Activated CD4-positive, alpha-beta T cell treated with anti-CD3 and anti-CD28 coated beads, Interleukin-10, Interleukin-2, amounts not matched to agents 100 ng/mL and 50 ng/mL, durations not matched to agents 16 hours and 8 hours (primary cell): ENCODE results near the gene MORN5.

Experiments
- DNase-seq: peaks from one replicate; pipeline ENCODE4 v3.0.0-alpha.2; 2020

MORN5 gene

GRCh38 chr9:122217640-122218039 lies 57.9 kb downstream of the MORN5 start:
- DNase-seq = peak; percentile 19

GRCh38 chr9:122218071-122218934 lies 58.6 kb downstream of the MORN5 start:
- no peak for DNase-seq

- no peak for DNase-seq
These were observed 59.5 kb downstream of the MORN5 start for GRCh38 chr9:122218935-122219855.

- DNase-seq = no peak
These were observed 60.4 kb downstream of the MORN5 start for GRCh38 chr9:122219856-122220672.

- DNase-seq = no peak
These were observed 61.0 kb downstream of the MORN5 start for GRCh38 chr9:122220673-122221182.

GRCh38 chr9:122221183-122221811 lies 61.6 kb downstream of the MORN5 start:
- no peak for DNase-seq

GRCh38 chr9:122222791-122223190 lies 63.1 kb downstream of the MORN5 start:
- DNase-seq = no peak

GRCh38 chr9:122223435-122223834 lies 63.7 kb downstream of the MORN5 start:
- no peak for DNase-seq

- DNase-seq = no peak
These were observed 65.8 kb downstream of the MORN5 start for GRCh38 chr9:122225312-122226141.

GRCh38 chr9:122226142-122226757 lies 66.5 kb downstream of the MORN5 start:
- no peak for DNase-seq

GRCh38 chr9:122226758-122227574 lies 67.3 kb downstream of the MORN5 start:
- DNase-seq = no peak

GRCh38 chr9:122227575-122227900 lies 67.8 kb downstream of the MORN5 start:
- DNase-seq = no peak

- no peak for DNase-seq
These were observed 68.5 kb downstream of the MORN5 start for GRCh38 chr9:122228191-122228567.

GRCh38 chr9:122228568-122229484 lies 69.1 kb downstream of the MORN5 start, which contains the start of gene LHX6:
LHX6 (minus strand) TSS chr9:122228957; CDS start chr9:122228740, 217 bp downstream.
- DNase-seq = peak; percentile 16

- no peak for DNase-seq
These were observed 69.8 kb downstream of the MORN5 start for GRCh38 chr9:122229485-122229837.

GRCh38 chr9:122232796-122233306 lies 73.1 kb downstream of the MORN5 start:
- no peak for DNase-seq

GRCh38 chr9:122234022-122234748 lies 74.5 kb downstream of the MORN5 start:
- DNase-seq = no peak

- no peak for DNase-seq
These were observed 77.0 kb downstream of the MORN5 start for GRCh38 chr9:122236681-122237080.
